AG04449 (cell line): Measurements from ENCODE around the gene KLHL29.

ENCODE experiments used
- CTCF ChIA-PET: fragments of 350-600 bp; formaldehyde crosslinking; extraction: SDS; loops from one replicate; lab custom pipeline; 2021; ENCODE audit warnings: antibody characterized with exemption; lab: Yijun Ruan, JAX
- POLR2A ChIA-PET: fragments of 400-600, 350-600 bp; formaldehyde crosslinking; extraction: SDS; loops from one replicate; lab custom pipeline; 2020; ENCODE audit warnings: antibody characterized with exemption, inconsistent platforms; lab: Yijun Ruan, JAX
- DNase-seq: peaks from one replicate; pipeline ENCODE4 v3.0.0-alpha.2; 2010; ENCODE audit warnings: low read depth, low spot score
- H3K4me3 ChIP-seq: 2 replicates; pipeline ENCODE4 v1.5.1; 2011; ENCODE audit warnings: low read depth, mild to moderate bottlenecking, control low read depth, low read length
- CTCF ChIP-seq: IDR thresholded peaks from one replicate; pipeline ENCODE4 v1.5.1; 2011; ENCODE audit warnings: mild to moderate bottlenecking, moderate library complexity, low read length, control low read depth, inconsistent platforms; ENCODE audit not compliant: insufficient read depth; ENCODE audit errors: missing control alignments

KLHL29 gene

DNA sequence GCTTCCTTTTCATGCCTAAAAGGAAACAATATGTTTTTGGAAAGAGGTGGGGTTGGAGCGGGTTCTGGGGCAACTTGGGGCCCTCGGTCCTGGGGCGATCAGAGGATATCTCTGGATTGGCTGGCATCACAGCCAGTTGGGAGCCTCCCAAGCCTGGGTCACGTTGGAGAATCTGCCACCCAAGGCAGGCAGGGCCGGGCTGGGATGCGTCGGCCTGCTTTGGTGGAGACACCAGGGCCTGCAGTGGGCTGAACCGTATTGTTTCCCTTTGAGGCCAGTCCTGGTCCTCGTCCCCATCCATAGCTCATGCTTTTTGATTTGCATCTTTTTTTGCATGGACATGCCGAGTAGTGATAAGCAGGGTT, 306.1 kb downstream of the KLHL29 start:
- H3K4me3 ChIP-seq: no peak overlapping the region
- no peak for DNase-seq
- POLR2A ChIA-PET: no interaction called here
- CTCF ChIA-PET: no interaction called here
- no peak for TF ChIP-seq CTCF

- ChIA-PET CTCF (no interaction called here), POLR2A (no interaction called here)
- H3K4me3 ChIP-seq: no peak overlapping the region
- DNase-seq: no peak
- TF ChIP-seq CTCF: no peak
Observed at GRCh38 chr2:23691565-23691964, 306.6 kb downstream of the KLHL29 start.

DNA sequence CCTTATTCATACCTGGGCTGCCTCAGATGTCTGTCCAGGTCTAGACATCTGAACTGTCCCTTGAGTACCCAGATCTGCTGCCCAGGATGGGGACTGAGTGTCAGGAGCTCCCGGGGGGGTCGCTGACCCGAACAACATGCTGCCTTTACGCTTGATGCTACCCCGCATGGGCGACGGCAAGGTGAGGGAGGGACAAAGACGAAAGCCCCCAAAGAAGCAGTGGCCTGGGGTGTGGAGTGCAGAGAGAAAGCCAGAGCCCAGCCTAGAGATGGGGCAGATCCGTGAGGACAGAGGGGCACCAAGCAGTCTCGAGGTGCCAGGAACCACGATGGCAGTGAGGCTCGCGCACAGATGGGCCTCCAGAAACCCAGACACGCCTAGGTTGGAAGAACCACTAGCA, 307.3 kb downstream of the KLHL29 start:
- no peak for DNase-seq
- no peak for TF ChIP-seq CTCF
- POLR2A ChIA-PET: no interaction called here
- H3K4me3 ChIP-seq: no peak overlapping the region
- CTCF ChIA-PET: no interaction called here

DNA sequence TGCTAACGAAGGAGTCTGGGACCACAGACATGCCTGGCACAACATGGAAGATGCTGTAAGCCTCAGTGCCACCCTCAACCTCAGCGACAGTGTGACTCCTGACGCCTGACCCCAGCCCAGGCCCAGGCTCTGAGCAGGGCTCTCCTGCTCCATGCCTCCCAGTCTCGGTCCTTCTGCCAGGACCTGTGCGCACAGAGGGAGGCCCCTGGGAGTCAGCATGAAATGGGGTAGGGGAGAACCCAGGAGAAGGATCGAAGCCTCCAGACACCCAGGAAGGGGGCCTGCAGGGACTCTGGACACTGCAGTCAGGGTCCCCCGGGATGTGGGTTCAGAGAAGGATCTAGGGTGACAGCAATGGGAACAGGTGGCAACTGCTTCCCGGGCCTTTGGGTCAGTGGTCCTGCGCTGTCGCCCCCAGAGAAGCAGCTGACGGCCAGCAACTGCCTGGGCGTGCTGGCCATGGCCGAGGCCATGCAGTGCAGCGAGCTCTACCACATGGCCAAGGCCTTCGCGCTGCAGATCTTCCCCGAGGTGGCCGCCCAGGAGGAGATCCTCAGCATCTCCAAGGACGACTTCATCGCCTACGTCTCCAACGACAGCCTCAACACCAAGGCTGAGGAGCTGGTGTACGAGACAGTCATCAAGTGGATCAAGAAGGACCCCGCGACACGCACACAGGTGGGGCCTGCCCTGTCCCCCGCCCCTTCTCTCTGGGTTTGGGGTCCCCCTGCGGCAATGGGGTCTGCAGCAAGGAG, 308.0 kb downstream of the KLHL29 start:
- DNase-seq: no peak
- POLR2A ChIA-PET: no interaction called here
- CTCF ChIA-PET: no interaction called here
- no peak overlapping the region for H3K4me3 ChIP-seq
- no peak for TF ChIP-seq CTCF

- ChIA-PET CTCF (no interaction called here), POLR2A (no interaction called here)
- no peak for DNase-seq
- H3K4me3 ChIP-seq: no peak overlapping the region
- TF ChIP-seq CTCF: no peak
Observed at GRCh38 chr2:23693606-23693951, 308.6 kb downstream of the KLHL29 start.

GRCh38 chr2:23694058-23695045, 309.4 kb downstream of the KLHL29 start:
- H3K4me3 ChIP-seq: no peak overlapping the region
- DNase-seq: no peak
- no peak for TF ChIP-seq CTCF
- ChIA-PET CTCF (no interaction called here), POLR2A (no interaction called here)
